IPS-20b (cell line): ENCODE measurements around the gene MYCL.
"Not testable (repeated sequence)": the region's sequence is repeated elsewhere in the genome, so short reads cannot be mapped to it uniquely, and the experiment has no call there.

Experiments
- H3K27ac ChIP-seq: one replicate; pipeline ENCODE4 v1.5.1; 2013; ENCODE audit warnings: low read length
- H3K27me3 ChIP-seq: 2 replicates; pipeline ENCODE4 v1.6.1; 2013; ENCODE audit warnings: mild to moderate bottlenecking, low read length, inconsistent platforms; ENCODE audit not compliant: insufficient read depth
- H3K36me3 ChIP-seq: 2 replicates; pipeline ENCODE4 v1.6.1; 2013; ENCODE audit warnings: low read depth, mild to moderate bottlenecking, inconsistent platforms, low read length, moderate library complexity; ENCODE audit not compliant: insufficient read depth
- H3K4me1 ChIP-seq: 2 replicates; pipeline ENCODE4 v1.6.1; 2013; ENCODE audit warnings: mild to moderate bottlenecking, control low read depth, inconsistent platforms, low read length, moderate library complexity; ENCODE audit not compliant: insufficient read depth
- H3K4me3 ChIP-seq: 2 replicates; pipeline ENCODE4 v1.5.1; 2013; ENCODE audit warnings: mild to moderate bottlenecking, low read length, inconsistent platforms
- H3K9ac ChIP-seq: 2 replicates; pipeline ENCODE4 v1.6.1; 2013; ENCODE audit warnings: low read depth, mild to moderate bottlenecking, inconsistent platforms, low read length, moderate library complexity
- H3K9me3 ChIP-seq: 2 replicates; pipeline ENCODE4 v1.6.1; 2013; ENCODE audit warnings: mild to moderate bottlenecking, low read depth, low read length, inconsistent platforms; ENCODE audit not compliant: insufficient read depth

MYCL gene

GRCh38 chr1:39933956-39934941 lies 32.5 kb upstream of the MYCL start:
- Histone ChIP-seq H3K9ac (no peak overlapping the region), H3K27me3 (no peaks in the 10 kb centered on the region), H3K27ac (no peak overlapping the region), H3K36me3 (no peaks in the 10 kb centered on the region), H3K9me3 (no peaks in the 10 kb centered on the region), H3K4me3 (no peak overlapping the region), H3K4me1 (no peaks in the 10 kb centered on the region)

GRCh38 chr1:39928809-39929587 lies 27.3 kb upstream of the MYCL start:
- H3K27me3 ChIP-seq: peaks cover 2% of the 10 kb centered on the region; the same call in 1 of the 2 replicates
- no peak overlapping the region for H3K27ac ChIP-seq
- no peaks in the 10 kb centered on the region for H3K4me1 ChIP-seq
- H3K9ac ChIP-seq: no peak overlapping the region
- no peak overlapping the region for H3K4me3 ChIP-seq
- no peaks in the 10 kb centered on the region for H3K9me3 ChIP-seq
- no peaks in the 10 kb centered on the region for H3K36me3 ChIP-seq

DNA sequence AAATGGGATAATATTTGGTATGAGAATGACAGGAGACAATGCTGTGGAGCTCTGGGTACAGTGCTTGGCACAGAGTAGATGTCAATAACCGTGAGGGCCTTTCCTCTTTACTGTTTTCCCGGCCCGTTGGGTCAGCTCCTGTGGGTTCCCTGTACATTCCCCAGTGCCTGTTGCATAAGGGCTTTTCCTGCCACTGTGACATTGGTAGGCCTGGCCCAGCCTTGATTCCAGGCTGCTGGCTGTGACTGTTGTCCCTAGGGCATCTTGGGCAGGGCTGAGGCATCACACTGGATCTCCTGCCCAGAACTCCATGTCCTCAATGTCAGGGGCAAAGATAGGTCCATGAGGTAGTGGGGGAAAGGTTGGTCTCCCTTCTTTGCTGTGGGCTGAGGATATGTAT lies 25.8 kb upstream of the MYCL start:
- Histone ChIP-seq H3K4me3 (no peak overlapping the region), H3K9ac (no peak overlapping the region), H3K27me3 (peaks cover 4% of the 10 kb centered on the region; the same call in 1 of the 2 replicates), H3K36me3 (no peaks in the 10 kb centered on the region), H3K4me1 (peaks cover 5% of the 10 kb centered on the region; the same call in 1 of the 2 replicates), H3K9me3 (no peaks in the 10 kb centered on the region), H3K27ac (no peak overlapping the region)

- Histone ChIP-seq H3K27me3 (peaks cover 9% of the 10 kb centered on the region; the same call in 1 of the 2 replicates), H3K36me3 (no peaks in the 10 kb centered on the region), H3K9me3 (no peaks in the 10 kb centered on the region), H3K4me1 (peaks cover 5% of the 10 kb centered on the region; the same call in 1 of the 2 replicates), H3K27ac (no peak overlapping the region), H3K9ac (no peak overlapping the region), H3K4me3 (no peak overlapping the region)
Measured at GRCh38 chr1:39926820-39927219, 25.1 kb upstream of the MYCL start.

DNA sequence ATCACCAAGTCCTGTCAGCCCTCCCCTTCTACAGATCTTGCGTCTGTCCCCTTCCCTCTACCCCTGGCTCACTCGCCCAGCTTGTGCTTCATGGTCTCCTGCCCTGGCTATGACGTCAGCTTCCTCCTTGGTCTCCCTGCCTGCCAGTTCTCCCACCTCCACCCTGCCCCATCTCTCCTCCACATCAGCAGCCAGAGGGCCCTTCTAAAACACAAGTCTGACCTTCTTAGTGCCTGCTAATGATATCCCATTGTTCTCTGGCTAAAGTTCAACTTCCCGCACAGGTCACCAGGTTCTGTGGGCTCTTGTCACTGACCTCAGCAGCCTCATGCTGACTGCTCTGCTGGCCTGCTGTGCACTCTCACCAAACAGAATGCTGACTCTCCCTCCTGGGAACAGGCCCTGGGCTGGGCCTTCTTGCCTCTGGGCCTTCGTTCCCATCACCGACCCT lies 24.7 kb upstream of the MYCL start:
- Histone ChIP-seq H3K4me1 (peaks cover 5% of the 10 kb centered on the region; the same call in 1 of the 2 replicates), H3K9me3 (no peaks in the 10 kb centered on the region), H3K27ac (no peak overlapping the region), H3K36me3 (no peaks in the 10 kb centered on the region), H3K27me3 (peaks cover 12% of the 10 kb centered on the region; the same call in 1 of the 2 replicates), H3K9ac (no peak overlapping the region), H3K4me3 (no peak overlapping the region)

GRCh38 chr1:39925721-39926342 lies 24.1 kb upstream of the MYCL start:
- Histone ChIP-seq H3K36me3 (no peaks in the 10 kb centered on the region), H3K4me1 (peaks cover 5% of the 10 kb centered on the region; the same call in 1 of the 2 replicates), H3K4me3 (no peak overlapping the region), H3K9me3 (no peaks in the 10 kb centered on the region), H3K27ac (no peak overlapping the region), H3K9ac (no peak overlapping the region), H3K27me3 (peaks cover 12% of the 10 kb centered on the region; the same call in 1 of the 2 replicates)

GRCh38 chr1:39922251-39922688 lies 20.6 kb upstream of the MYCL start:
- Histone ChIP-seq H3K27me3 (peaks cover 12% of the 10 kb centered on the region; the same call in 1 of the 2 replicates), H3K9ac (peak overlapping the region; percentile 4; the same call in 1 of the 2 replicates), H3K27ac (no peak overlapping the region), H3K4me1 (peaks cover 5% of the 10 kb centered on the region; the same call in 1 of the 2 replicates), H3K36me3 (no peaks in the 10 kb centered on the region), H3K9me3 (no peaks in the 10 kb centered on the region), H3K4me3 (peak overlapping the region; percentile 57; the same call in 1 of the 2 replicates)

DNA sequence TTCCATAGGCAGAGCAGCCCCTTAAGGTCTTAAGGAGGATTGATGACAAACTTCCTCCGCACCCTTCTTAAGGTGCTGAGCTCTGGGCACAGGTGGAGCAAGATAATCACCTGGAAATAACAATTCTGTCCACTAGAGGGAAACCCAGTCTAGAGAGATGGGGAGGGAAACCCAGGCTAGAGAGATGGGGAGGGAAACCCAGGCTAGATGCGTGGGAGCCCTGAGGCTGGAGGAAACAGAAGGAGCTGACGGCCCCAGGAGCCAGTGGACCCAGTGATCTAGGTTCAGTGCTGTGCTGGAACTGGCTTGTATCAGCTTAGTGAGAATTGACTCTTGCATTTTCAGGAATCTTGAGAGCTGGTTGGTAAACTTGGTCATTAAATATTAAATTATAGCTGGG lies 17.8 kb upstream of the MYCL start:
- Histone ChIP-seq H3K36me3 (no peaks in the 10 kb centered on the region), H3K27ac (no peak overlapping the region), H3K9ac (no peak overlapping the region), H3K27me3 (peaks cover 12% of the 10 kb centered on the region; the same call in 1 of the 2 replicates), H3K4me3 (no peak overlapping the region), H3K4me1 (peaks cover 5% of the 10 kb centered on the region; the same call in 1 of the 2 replicates), H3K9me3 (no peaks in the 10 kb centered on the region)

- Histone ChIP-seq H3K36me3 (no peaks in the 10 kb centered on the region), H3K4me3 (no peak overlapping the region), H3K27ac (no peak overlapping the region), H3K9me3 (no peaks in the 10 kb centered on the region), H3K27me3 (peaks cover 7% of the 10 kb centered on the region; the same call in 1 of the 2 replicates), H3K4me1 (peaks cover 3% of the 10 kb centered on the region; the same call in 1 of the 2 replicates), H3K9ac (no peak overlapping the region)
Measured at GRCh38 chr1:39917825-39918224, 16.1 kb upstream of the MYCL start.

- no peak overlapping the region for H3K4me3 ChIP-seq
- H3K9ac ChIP-seq: no peak overlapping the region
- no peaks in the 10 kb centered on the region for H3K9me3 ChIP-seq
- no peaks in the 10 kb centered on the region for H3K36me3 ChIP-seq
- no peak overlapping the region for H3K27ac ChIP-seq
- H3K27me3 ChIP-seq: no peaks in the 10 kb centered on the region
- H3K4me1 ChIP-seq: no peaks in the 10 kb centered on the region
Measured at GRCh38 chr1:39915499-39916129, 13.9 kb upstream of the MYCL start.

DNA sequence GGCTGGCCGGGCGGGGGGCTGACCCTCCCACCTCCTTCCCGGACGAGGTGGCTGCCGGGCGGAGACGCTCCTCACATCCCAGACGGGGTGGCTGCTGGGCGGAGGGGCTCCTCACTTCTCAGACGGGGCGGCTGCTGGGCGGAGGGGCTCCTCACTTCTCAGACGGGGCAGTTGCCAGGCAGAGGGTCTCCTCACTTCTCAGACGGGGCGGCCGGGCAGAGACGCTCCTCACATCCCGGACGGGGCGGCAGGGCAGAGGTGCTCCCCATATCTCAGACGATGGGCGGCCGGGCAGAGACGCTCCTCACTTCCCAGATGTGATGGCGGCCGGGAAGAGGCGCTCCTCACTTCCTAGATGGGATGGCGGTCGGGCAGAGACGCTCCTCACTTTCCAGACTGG lies 11.4 kb upstream of the MYCL start:
- H3K4me1 ChIP-seq, H3K9ac ChIP-seq, H3K4me3 ChIP-seq, H3K27me3 ChIP-seq, H3K27ac ChIP-seq, H3K36me3 ChIP-seq, H3K9me3 ChIP-seq: not testable (repeated sequence)
